ENCODE measurements around the gene POLE.

Gene POLE

GRCh38 chr12:132675757-132676432 lies 11.2 kb downstream of the POLE start:
- DNase-seq, result no peak

GRCh38 chr12:132674561-132674960 lies 12.6 kb downstream of the POLE start:
- DNase-seq, result no peak

DNA sequence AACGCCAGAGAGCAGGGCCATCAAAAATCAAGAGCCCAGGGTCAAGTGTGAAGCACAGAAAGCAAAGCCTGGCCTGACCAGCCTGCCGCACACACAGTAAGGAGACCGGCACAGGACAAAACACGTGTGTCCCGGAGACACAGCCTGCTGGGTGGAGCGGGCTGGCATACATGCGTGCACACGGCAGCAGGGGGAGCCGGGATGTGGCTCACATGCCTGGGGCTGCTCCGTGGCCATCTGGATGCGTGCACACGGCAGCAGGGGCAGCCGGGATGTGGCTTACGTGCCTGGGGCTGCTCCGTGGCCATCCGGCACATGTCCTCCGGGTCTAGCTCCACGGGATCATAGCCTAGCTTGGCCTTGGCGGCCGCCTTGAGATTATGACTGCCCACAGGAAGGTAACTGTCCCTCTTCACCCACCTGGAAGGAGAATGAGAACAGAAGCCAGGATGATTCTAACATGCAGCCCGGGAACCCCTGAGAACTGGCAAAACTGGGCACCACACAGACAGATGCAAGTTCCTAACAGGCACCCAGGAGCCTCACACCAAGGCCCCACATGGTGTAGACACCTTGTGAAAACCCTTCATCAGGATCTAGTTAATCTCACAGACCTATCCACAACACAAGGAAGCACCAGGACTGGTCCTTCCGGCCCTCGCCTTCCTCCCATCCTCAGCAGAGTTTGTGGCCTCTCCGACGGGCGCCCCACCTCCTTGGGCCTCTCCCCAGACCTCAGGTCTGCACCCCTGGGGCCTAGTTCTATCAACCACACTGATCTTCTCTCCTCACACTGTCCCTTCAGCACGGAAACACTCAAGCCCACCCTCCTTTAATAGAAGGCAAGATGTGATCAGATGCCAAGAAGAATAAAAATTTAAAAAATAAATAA lies 13.6 kb downstream of the POLE start:
- no peak for DNase-seq

DNA sequence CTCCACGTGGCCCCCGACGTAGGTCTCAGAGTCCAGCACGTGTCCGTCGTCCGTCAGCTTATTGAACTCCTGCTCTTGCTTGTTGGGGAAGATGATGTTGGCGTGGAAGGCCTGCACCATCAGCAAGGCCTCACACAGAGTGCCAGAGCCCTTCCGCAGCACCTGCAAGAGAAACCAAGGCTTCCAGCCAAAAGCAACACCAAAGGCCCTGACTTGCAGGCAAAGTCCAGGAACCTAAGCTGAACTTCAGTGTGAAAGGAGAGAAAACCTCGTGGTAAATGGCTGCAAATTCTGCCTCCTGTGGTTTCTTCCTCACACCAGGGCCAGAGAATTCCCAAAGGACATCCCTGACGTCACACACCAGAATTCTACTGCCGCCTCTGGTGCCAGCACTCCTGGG lies 14.5 kb downstream of the POLE start:
- DNase-seq, result no peak

GRCh38 chr12:132672116-132672515 lies 15.0 kb downstream of the POLE start:
- DNase-seq, result no peak

- no peak for DNase-seq
Observed at GRCh38 chr12:132669166-132669879, 17.8 kb downstream of the POLE start.

DNA sequence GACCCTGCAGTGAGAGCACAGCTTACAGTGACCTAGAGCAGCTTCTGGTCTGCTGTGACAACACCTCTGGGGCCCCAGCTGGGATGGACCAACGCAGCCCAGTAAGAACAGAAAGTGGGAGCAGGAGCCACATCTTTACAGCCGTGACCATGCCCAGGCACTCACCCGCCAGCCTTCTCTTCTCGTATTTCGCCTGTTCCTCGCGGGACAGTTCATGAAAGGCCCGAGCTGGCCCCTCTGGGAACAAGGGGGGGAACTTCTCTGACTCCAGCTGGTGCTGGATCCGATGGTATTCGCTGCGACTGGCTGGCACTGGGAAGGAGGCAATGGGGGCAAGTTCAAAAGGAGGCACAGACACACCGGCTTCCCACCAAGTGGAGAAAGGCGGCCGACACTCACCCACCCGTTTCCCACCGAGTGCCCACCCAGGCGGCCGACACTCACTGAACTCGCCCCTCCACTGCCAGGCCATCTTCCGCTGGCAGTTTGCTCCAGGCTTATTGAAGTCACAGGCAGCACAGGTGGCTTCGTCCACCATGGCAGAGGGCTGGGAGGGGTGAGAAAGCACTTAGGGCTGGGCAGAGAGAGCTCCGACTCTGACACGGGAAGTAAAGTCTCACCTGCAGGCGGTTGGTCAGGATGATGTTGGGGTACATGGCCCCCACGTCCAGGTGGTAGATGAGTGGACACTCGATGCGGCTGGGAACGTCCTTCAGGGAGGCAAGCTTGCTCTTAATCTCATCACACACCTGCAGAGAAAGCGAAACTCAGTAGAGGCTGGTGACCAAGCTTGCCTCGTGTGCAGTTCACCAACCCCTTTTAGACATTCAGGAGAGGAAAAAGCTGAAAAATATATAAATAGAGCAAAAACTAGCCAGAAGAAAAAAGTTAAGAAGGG lies 18.7 kb downstream of the POLE start:
- no peak for DNase-seq

GRCh38 chr12:132665794-132666193 lies 21.3 kb downstream of the POLE start:
- DNase-seq, result no peak

GRCh38 chr12:132665149-132665491 lies 22.0 kb downstream of the POLE start:
- DNase-seq, result no peak

DNA sequence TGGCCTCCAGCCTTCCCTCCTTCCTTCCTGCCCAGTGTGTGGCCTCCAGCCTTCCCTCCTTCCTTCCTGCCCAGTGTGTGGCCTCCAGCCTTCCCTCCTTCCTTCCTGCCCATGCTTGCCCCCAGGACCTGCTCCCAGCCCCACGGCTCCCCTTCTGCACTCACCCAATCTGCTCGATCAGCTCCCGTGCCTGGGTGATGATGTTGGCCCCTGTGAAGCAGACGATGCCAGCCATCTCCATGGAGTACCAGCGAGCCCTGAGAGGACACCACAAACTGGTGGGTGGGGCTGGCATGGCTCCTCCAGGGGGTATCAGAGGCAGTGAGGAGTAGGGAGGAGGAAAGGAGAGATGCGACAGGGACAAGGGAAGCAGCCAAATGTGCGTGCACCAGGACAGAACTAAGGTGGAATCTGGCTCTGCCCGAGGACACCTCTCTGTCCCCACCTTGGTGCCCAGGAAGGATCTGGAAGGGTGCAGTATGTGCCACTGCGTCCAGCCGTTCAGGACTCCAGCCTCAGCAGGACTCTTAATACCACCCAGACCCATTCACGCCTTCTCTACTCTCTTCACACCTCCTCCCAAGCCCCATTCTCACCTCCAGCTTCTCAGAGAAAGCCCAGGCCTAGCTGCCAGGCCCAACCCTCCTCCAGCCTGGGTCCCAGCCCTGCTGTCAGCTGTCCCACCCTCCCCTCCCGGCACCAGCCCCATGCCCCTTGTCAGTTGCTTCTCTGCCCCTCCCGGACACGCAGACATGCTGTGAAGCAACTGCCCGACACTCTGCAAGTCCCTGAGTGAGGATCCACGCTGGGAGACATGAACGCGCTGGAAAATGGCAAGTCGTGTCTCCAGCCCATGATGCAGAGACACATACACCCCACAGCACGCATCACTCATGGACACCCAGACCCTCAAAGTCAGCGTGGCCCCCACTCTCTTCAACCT lies 22.7 kb downstream of the POLE start:
- DNase-seq, result no peak

- no peak for DNase-seq
Observed at GRCh38 chr12:132662901-132663755, 24.0 kb downstream of the POLE start.

GRCh38 chr12:132661972-132662371 lies 25.2 kb downstream of the POLE start:
- no peak for DNase-seq

GRCh38 chr12:132660996-132661395 lies 26.1 kb downstream of the POLE start:
- no peak for DNase-seq

GRCh38 chr12:132660052-132660451 lies 27.1 kb downstream of the POLE start:
- DNase-seq, result no peak

DNA sequence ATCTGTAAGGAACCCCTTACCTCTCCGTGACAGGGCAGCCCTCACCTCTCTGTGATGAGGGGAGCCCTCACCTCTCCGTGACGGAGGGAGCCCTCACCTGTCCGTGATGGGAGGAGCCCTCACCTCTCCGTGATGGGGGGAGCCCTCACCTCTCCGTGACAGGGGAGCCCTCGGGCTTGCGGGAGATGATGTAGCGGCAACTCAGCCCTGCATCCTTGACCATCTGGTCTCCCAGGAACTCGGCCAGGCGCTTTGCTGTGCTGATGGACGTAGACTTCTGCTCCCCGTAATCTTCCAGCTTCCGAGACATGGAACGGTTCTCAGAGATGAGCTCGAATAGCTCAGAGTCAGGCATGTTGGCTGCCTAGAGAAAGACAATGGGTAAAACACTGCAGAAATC lies 28.0 kb downstream of the POLE start:
- no peak for DNase-seq

- no peak for DNase-seq
Observed at GRCh38 chr12:132658149-132658894, 28.8 kb downstream of the POLE start.

GRCh38 chr12:132657004-132657727 lies 30.0 kb downstream of the POLE start:
- DNase-seq, result no peak

DNA sequence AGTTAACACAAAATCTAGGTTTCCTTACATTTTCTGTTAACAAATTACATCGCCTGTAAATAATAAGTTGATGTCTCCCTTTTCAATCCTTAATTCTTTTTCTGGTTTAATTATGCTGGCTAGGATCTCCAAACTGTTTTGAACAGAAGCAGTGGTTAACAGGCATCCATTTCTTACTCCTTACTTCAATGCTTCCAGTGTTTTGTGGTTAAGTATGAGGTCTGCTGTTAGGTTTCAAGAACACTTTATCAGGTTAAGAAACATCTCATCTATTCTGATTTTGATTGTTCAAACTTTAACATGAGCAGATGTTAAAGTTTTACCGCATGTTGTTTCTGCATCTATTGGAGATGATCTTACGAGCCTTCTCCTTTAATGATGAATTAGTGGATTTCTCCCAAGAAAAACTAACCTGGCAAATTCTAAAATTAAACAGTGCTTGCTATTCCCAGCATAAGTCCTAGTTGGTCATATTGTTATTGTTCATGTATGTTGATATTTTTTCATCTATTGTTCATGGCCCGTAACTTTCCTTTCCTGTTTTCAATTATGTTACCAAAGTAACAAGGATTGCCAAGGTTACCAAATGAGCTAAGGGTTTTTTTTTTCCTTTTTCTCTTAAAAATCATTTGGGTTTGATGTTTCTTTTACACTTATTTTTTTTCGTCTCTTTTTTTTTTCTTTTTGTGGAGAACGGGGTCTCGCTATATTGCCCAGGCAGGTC lies 33.4 kb downstream of the POLE start:
- DNase-seq, result no peak
